Retina (tissue), 1 donor: ENCODE measurements around the gene SERPINH1.
A peak's percentile ranks its signal among the peaks of the same experiment; 100 is the strongest.

Source experiments
- DNase-seq: peaks from one replicate; pipeline ENCODE4 v3.0.0-alpha.2; 2016

SERPINH1 gene

DNA sequence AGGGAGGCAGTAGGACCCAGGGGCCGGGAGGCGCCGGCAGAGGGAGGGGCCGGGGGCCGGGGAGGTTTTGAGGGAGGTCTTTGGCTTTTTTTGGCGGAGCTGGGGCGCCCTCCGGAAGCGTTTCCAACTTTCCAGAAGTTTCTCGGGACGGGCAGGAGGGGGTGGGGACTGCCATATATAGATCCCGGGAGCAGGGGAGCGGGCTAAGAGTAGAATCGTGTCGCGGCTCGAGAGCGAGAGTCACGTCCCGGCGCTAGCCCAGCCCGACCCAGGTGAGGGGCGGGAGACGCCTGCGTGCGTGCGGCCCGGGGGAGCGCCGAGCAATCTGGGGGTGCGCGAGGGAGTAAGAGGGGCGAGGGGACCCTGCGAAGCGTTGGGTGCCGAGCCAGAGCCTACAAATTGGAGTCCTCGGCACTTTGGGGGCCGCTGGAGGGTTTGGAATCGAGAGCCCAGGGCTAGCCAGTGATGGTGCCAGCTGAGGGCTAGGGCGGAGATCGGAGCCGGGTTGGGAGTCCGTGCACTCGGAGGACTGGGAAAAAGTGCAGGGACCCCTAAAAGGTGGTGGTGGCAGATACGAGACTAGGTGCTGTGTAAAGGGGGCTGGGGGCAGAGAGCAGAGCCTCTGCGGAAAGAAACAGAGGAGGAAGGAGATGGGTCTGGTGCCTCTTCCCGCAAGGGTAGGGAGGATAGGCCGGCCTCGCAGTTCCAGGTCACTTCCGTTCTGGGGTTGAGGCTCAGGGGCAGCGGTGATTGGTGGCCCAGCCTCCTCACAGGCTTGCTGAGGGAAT, at the start of gene SERPINH1:
Gene SERPINH1, plus strand, starts transcription at position 206 of the 788 bp plus-strand sequence. CDS start 4,097 bp downstream, outside the sequence.
- DNase-seq = peak; percentile 91

DNA sequence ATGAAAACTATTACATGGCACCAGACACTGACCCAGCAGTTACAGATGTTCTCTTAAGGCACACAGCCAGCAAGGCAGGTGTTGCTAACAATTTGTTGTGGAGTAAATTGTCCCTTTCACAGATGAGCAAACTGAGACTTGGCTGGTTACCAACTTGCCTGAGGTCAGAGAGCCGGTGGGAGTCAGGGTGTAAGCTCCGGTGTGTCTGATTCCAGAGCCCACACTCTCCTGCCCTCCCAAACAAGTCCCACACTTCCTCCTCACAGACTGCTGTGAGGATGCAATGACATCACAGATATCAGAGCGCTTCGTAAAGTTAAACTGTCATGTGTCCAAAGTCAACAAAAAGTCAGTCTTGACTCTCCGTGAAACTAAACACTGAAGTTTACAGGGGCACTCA, 48.8 kb upstream of the SERPINH1 start:
- DNase-seq = no peak

GRCh38 chr11:75514596-75514995, 47.5 kb upstream of the SERPINH1 start:
- no peak for DNase-seq

DNA sequence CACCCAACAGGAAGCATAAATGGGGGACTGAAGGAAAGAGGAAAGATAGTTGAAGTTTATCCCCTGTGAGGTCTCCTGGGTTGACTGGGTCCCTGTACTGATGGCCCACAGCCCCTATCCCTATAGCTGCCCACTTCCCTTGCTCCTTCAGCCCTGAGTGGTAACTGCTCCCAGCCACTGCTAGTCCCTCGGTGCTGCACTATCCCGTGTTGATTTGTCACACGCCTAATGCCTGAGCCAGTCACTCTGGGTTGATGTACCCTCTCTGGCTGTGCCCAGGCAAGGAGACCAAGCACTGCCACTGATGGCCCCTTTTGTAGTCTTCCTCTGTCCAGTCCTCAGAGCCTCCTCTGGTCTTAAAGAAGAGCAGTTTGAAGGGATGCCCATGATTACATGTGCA, 45.9 kb upstream of the SERPINH1 start:
- no peak for DNase-seq

DNA sequence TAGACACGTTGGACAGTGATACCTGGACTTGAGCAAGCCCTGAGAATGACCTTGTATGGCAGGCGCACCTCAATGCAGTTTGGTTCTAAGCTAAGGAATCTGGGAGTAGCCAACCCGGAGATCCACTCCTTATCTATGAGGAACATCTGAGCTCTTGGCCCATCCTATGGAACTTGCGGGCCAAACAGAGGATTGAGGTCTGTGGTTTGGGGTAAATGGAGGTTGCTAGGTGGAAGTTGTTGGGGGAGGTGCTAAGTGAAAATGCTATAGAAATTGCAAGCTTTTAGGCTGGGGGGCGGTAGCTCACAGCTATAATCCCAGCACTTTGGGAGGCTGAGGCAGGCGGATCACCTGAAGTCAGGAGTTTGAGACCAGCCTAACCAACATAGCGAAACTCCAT, 45.2 kb upstream of the SERPINH1 start:
- DNase-seq = no peak

DNA sequence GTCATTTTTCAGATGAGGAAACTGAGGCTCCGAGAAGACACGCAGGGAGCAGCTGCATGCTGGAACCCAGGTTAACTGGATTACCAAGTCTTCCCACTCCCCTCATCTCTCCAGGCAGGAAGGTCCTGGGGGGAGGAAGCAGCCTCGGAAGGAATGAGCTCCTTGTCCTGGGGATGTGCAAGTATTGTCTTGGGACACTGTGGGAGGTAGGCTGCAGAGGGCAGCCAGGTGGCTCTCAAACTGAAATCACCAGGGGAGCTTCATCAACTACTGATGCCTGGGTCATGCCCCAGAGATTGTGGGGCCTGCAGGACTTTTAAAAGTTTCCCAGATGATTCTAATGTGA, 43.9 kb upstream of the SERPINH1 start:
- DNase-seq = no peak

GRCh38 chr11:75518771-75519653, 43.0 kb upstream of the SERPINH1 start:
- no peak for DNase-seq

DNA sequence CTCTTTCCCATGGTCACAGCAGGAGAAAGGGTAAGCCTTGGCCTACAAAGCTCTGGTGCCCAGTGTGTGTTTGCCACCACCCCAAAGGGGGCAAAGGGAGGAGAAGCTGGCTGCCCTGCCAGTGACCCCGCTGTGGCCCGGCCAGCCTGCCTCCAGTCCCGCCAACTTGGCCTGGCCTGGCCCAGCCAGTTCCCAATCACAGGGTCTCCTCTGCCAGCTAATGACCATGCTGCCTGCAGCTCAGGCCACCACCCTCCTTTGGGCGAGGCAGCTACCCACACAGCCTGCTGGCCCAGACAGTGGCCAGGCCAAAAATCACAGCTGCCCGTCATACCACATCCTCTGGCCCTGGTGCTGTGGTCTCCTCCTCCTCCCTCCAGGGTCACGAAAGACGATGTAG, 41.4 kb upstream of the SERPINH1 start:
- DNase-seq = no peak

GRCh38 chr11:75522286-75523044, 39.6 kb upstream of the SERPINH1 start:
- DNase-seq = no peak

DNA sequence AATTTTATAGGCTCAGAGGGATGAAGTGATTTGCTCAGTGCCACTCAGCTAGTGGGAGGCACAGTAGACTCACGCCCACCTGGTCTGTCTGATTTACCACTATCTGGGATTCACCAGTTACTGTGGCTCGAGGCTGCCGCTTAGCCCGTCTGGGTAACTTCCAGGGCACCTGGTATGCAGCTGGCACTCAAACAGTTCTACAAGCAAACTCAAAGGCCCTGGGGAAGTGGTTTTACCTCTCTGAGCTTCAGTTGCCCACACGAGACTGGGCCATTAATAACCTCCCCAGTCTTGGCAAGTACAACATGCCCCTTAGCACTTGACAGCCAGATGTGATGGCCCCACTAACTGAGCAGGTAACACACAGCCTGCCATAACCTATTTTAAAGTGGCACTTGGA, 38.9 kb upstream of the SERPINH1 start:
- DNase-seq = no peak

DNA sequence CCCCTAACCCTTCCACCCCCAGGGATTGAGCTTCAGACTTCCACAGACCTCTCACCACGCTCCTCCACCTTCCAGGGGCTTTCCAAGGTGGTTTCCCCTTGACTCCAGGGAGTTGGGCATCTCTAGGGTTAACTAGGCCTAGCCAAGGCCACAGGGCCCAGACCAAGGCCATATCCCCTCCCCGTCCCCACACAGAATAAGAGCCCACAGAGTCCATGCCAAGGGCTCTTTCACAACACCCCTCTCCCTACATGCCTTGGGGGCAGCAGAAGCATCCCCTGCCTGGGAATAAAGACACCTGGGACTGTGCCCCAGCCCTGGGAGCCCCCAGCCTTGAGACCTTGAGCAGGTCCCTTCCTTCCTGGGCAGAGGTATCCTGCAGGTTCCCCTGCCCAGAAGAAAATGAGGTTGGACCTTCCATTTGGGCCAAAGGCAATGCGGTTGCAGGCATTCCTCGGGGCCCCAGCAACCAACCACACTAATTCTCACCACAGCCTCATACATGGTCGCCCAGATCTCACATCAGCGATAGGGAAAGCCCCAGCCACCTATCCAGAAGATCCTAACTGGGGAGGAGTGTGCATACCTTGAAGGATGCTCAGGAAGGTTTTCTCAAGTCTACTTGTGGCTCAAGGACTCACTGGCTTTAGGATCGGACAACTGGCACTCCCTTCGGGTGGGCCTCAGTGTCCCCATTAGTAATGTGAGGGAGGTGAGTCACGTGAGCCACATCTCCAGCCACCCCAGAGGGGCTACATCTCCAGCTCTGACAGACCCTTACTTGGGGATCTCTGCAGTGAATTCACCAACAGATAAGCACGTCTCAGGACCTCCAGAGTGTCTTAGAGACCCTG, 38.0 kb upstream of the SERPINH1 start:
- DNase-seq = no peak

DNA sequence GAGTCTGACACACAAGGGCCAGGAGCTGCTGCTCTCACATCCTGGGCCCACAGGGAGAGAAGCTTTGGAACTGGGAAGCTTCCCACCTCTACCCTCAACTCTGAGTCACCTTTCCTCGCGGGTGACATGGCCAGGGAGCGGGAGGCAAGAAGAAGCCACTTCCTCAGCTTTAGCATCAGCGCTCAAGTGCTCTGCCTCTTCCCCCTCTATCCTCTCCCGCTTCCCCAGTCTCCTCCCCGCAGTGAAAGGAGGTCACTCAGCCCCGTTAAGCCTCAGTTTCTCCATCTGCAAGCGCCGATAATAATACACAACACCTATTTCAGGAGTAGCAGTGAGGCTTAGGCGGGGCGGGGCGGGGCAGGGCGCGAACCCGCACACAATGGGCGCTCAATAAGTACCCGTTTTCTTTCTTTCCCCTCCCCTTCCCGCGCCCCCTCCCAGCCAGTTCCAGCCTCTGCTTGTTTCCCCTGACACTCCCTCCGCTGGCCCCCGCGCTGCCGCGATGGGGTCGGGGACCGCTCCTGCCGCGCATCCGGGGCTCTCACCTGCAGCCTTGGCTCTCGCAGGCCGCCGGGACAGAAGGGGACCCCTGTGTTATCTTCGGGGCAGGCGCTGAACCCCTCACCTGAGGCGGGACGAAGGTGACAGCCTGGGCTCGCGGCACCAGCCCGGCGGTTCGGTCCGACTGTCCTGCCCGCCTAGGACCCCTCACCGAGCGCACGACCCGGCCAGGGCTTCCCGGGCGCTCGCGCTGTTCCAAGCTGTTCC, 37.2 kb upstream of the SERPINH1 start:
- DNase-seq = peak; percentile 66

DNA sequence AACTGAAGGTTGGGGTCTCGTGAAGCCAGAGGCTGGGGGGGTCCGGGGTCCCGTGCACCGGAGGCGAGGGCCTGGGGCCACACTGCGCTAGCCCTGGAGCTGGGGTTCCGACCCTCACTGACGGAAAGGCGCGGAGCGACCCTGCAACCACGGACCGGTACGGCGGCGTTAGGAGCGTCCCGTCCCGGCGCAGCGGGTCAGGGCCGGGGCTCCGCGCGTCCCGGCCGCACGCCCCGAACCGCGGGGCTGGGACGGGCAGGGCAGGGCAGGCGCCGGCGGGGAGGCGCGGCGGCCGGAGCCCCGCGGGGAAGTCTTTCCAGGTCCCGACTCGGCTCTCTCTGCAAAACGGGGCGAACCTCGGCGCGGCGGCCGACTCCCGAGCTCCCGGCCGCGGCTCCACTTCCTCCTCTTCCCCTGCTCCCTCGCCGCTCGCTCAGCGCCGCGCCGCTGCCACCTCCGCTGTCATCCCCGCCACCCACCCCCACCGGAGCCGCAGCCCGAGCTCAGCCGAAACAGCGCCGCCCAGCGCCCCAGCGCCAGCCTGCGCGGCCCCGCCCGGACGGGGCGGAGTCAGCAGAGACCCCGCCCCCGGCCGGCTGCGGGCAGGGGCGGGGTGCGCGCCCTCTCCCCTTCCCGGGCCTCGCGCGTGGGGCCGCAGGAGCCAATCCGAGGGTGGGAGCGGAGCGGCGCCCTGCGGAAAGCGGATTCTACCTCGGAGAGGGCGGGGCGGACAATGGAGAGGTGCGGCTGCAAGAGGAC, 36.4 kb upstream of the SERPINH1 start, which contains the start of gene GDPD5:
Gene GDPD5, minus strand, starts transcription at position 509 of the 759 bp plus-strand sequence. CDS start 48,206 bp downstream, outside the sequence.
- peak; percentile 89 for DNase-seq

- no peak for DNase-seq
These were observed 35.9 kb upstream of the SERPINH1 start for GRCh38 chr11:75526192-75526541.

DNA sequence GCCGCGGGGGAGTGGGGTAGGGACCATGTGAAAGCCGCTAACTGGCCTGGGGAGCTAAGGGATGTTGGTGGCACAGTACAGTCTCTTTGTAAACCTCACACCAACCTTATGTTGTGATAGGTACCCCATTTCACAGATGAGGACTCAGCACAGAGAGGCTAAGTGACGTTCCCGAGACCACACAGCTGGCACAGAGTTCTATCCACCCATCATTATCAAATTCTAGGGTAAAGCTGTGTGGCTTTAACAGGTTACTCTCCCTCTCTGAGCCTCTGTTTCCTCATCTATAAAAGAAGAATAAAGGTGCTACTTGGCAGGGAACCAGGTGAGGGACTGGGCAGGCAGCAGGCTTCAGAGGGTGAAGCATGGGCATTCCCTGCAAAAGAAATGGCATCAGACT, 34.9 kb upstream of the SERPINH1 start:
- no peak for DNase-seq

- no peak for DNase-seq
These were observed 33.9 kb upstream of the SERPINH1 start for GRCh38 chr11:75527938-75528735.

- DNase-seq = no peak
These were observed 31.5 kb upstream of the SERPINH1 start for GRCh38 chr11:75530577-75530976.

DNA sequence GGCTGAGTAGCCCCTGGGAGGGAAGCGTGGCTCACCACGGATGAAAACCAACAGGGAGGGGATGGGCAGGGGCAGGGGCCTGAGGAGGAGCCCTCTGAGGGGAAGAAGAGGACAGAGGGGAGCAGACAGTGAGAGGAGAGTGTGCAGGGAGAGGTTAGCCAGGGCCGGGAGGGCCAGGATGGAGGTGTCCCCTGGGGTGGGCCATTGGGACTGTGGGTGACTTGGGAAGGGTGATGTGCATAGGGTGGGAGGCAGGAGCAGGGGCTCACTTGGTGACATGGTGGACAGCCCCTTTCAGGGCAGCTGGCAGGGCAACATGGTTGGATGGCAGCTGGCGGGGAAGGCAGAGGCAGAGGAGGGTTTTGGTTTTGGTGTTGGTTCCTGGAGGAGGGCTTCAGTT, 30.7 kb upstream of the SERPINH1 start:
- no peak for DNase-seq

DNA sequence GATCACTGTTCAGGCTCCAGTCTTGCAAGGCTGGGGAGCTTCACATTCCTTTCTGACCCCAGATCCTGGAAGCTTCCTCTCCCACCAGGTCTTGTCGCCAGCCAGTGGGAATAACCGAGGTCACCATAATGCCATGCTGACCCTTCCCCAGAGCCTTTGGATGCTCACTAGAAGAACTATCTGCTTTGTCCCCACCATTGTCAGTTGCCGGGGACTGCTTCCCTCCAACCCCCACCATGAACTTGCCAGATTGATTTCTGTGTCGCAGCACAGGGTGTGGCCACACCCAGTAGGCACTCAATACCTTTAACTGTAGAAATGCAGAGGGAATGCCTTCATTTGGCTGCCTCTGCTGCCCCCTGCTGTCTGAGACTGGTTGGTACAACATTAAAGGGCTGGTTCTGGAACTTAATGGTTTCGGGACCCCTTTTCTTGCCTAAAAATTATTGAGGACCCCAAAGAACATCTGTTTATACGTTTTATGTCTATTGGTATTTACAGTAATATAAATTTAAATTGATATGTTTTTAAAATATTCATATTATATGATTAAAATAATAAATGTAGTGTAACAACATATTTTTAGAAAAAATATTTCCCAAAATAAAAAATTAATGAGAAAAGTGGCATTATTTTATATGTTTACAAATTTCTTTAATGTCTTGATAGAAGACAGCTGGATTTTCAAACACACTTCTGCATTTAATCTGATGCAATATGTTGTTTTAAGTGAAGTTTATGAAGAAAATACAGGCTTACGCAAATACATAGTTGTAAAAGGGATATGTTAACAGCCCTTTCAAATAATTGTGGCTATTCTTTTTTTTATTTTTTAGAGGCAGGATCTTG, 29.6 kb upstream of the SERPINH1 start:
- peak; percentile 79 for DNase-seq
